Endodermal cell (in vitro differentiated cells): ENCODE data around the gene UBQLNL. TPM values are rescaled to one million over a fixed set of nuclear protein-coding genes. Genes with fewer than 3 reads are reported as not detected.

Experiments used
- DNase-seq: peaks from one replicate; pipeline ENCODE4 v3.0.0-alpha.2; 2017
- H3K27ac ChIP-seq: 2 replicates; pipeline ENCODE4 v1.5.1; 2013; ENCODE audit warnings: mild to moderate bottlenecking, low read depth, low read length, moderate library complexity
- H3K27me3 ChIP-seq: 2 replicates; pipeline ENCODE4 v1.6.1; 2013; ENCODE audit warnings: mild to moderate bottlenecking, low read length, moderate library complexity; ENCODE audit not compliant: insufficient read depth, control insufficient read depth, poor library complexity, severe bottlenecking
- H3K36me3 ChIP-seq: 2 replicates; pipeline ENCODE4 v1.7.0; 2013; ENCODE audit warnings: mild to moderate bottlenecking, low read length, moderate library complexity; ENCODE audit not compliant: control insufficient read depth, insufficient read depth
- H3K4me1 ChIP-seq: one replicate; pipeline ENCODE4 v1.7.0; 2013; ENCODE audit warnings: low read length; ENCODE audit not compliant: control insufficient read depth, insufficient read depth
- H3K4me3 ChIP-seq: 2 replicates; pipeline ENCODE4 v1.5.1; 2013; ENCODE audit warnings: mild to moderate bottlenecking, low read length, moderate library complexity
- H3K9ac ChIP-seq: 2 replicates; pipeline ENCODE4 v1.6.1; 2013; ENCODE audit warnings: mild to moderate bottlenecking, low read length, moderate library complexity; ENCODE audit not compliant: poor library complexity, severe bottlenecking; ENCODE audit errors: extremely low read depth
- H3K9me3 ChIP-seq: 2 replicates; pipeline ENCODE4 v1.6.1; 2013; ENCODE audit warnings: mild to moderate bottlenecking, low read length, moderate library complexity; ENCODE audit not compliant: control insufficient read depth
- H3K27ac Mint-ChIP-seq: 2 replicates; pipeline ENCODE4 v1.8.0; 2020; ENCODE audit warnings: mixed read lengths
- H3K27me3 Mint-ChIP-seq: 2 replicates; pipeline ENCODE4 v1.8.0; 2021; ENCODE audit warnings: mild to moderate bottlenecking, mixed read lengths; ENCODE audit not compliant: insufficient read depth
- H3K36me3 Mint-ChIP-seq: 2 replicates; pipeline ENCODE4 v1.8.0; 2020; ENCODE audit warnings: low read depth, mixed read lengths
- H3K4me1 Mint-ChIP-seq: 2 replicates; pipeline ENCODE4 v1.8.0; 2020; ENCODE audit warnings: mixed read lengths
- H3K4me3 Mint-ChIP-seq: 2 replicates; pipeline ENCODE4 v1.8.0; 2020; ENCODE audit warnings: mild to moderate bottlenecking, moderate library complexity, mixed read lengths
- H3K9me3 Mint-ChIP-seq: 2 replicates; pipeline ENCODE4 v1.8.0; 2020; ENCODE audit warnings: mild to moderate bottlenecking, mixed read lengths
- WGBS, 2 experiments: methylation state at CpG; one replicate each; pipeline versions ENCODE4 v1.1.5 to v1.1.7; 2013; ENCODE audit warnings: missing lambda C conversion rate in 2 of 2, mixed read lengths in 1 of 2; ENCODE audit not compliant: insufficient coverage in 1 of 2, insufficient read length in 1 of 2; 5-methylcytosine and 5-hydroxymethylcytosine counted together
- total RNA-seq, 2 donors: library from RNA; stranded (reverse); fragmentation: NEBNext Ultra II Directional in 1 of 2; extraction: Animal tissue kit (Norgen Biotek cat#: 25700) in 1 of 2; gene quantifications; 2 replicates in 1 of 2; 3 replicates in 1 of 2; pipeline ENCODE4 v1.2.1, GENCODE V29; 2021
- TF ChIP-seq, protein P1 (sequence below): fragments of 200-600 bp; sonication (generic); conservative IDR thresholded peaks from 2 replicates; pipeline ENCODE4 v1.5.0; 2021; ENCODE audit warnings: antibody characterized with exemption, mild to moderate bottlenecking

UBQLNL gene
- total RNA-seq, 2 donors from 2014 or later, result 0.20 to 0.26 TPM

DNA sequence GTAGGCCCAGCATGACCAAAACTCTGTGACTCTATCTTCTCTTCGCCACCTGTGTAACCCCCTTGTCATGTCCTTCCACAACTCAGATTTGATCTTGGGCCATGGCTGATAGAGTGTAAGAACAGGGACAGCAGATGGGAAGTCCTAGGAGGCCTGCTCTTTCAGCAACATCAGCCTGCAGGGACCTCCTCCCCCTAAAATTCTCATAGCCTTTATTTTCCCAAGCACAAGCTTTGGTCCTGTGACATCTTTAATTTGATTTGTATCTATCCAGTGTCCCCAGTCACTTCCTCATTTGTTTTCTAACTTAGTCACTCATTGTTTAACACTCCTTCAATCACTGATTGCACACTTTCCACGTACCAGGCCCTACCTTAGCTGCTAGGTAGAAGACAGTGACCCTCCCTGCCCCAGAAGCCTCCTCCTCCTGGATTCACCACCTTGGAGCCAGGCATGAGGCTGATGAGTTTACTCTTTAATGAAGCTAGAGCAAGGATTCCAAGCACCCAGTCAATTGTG is 12.0 kb downstream of the UBQLNL start:
- Histone ChIP-seq H3K27ac (no peak overlapping the region), H3K9ac (no peak overlapping the region), H3K9me3 (no peaks in the 10 kb centered on the region), H3K4me3 (no peak overlapping the region), H3K36me3 (no peaks in the 10 kb centered on the region), H3K27me3 (no peaks in the 10 kb centered on the region), H3K4me1 (no peaks in the 10 kb centered on the region)
- Mint-ChIP-seq H3K4me1 (peaks cover 9% of the 10 kb centered on the region), H3K27ac (no peak overlapping the region), H3K27me3 (no peaks in the 10 kb centered on the region), H3K36me3 (no peaks in the 10 kb centered on the region), H3K9me3 (no peaks in the 10 kb centered on the region), H3K4me3 (no peak overlapping the region)
- TF ChIP-seq, protein P1, sequence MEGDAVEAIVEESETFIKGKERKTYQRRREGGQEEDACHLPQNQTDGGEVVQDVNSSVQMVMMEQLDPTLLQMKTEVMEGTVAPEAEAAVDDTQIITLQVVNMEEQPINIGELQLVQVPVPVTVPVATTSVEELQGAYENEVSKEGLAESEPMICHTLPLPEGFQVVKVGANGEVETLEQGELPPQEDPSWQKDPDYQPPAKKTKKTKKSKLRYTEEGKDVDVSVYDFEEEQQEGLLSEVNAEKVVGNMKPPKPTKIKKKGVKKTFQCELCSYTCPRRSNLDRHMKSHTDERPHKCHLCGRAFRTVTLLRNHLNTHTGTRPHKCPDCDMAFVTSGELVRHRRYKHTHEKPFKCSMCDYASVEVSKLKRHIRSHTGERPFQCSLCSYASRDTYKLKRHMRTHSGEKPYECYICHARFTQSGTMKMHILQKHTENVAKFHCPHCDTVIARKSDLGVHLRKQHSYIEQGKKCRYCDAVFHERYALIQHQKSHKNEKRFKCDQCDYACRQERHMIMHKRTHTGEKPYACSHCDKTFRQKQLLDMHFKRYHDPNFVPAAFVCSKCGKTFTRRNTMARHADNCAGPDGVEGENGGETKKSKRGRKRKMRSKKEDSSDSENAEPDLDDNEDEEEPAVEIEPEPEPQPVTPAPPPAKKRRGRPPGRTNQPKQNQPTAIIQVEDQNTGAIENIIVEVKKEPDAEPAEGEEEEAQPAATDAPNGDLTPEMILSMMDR, result no peak
- 90 to 100% methylated on average over 1 to 2 of the region's 2 CpGs for WGBS, 2 experiments
- DNase-seq, result no peak

DNA sequence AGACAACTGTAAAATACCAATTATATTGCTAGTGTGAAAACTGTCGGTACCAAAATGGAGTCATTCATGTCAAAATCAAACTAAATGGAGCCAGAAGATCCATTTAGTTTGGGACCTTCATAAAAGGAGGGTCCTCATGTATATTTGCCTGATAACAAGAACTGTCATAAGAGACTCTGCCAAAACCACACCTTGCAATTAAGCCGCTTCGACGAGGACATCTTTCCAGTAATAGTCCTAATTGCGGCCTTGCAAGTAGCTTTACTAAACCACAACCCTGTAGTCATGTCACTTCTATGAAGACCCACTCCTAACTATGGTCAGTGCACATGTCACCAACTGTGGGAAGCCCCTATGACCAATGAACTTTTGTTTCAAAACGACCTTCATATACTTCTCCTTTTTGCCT is 16.1 kb downstream of the UBQLNL start:
- TF ChIP-seq, protein P1, result no peak
- no peaks in the 10 kb centered on the region for H3K27me3 Mint-ChIP-seq
- DNase-seq, result no peak
- WGBS, 2 experiments, result 93 to 100% methylated on average over 1 to 6 of the region's 6 CpGs
- H3K4me3 Mint-ChIP-seq, result no peak overlapping the region
- no peaks in the 10 kb centered on the region for H3K9me3 Mint-ChIP-seq
- H3K4me1 ChIP-seq, result no peaks in the 10 kb centered on the region
- H3K36me3 Mint-ChIP-seq, result no peaks in the 10 kb centered on the region
- H3K27ac ChIP-seq, result no peak overlapping the region
- peaks cover 13% of the 10 kb centered on the region for H3K4me1 Mint-ChIP-seq
- no peaks in the 10 kb centered on the region for H3K36me3 ChIP-seq
- no peaks in the 10 kb centered on the region for H3K9me3 ChIP-seq
- no peak overlapping the region for H3K9ac ChIP-seq
- no peaks in the 10 kb centered on the region for H3K27me3 ChIP-seq
- no peak overlapping the region for H3K4me3 ChIP-seq
- no peak overlapping the region for H3K27ac Mint-ChIP-seq

DNA sequence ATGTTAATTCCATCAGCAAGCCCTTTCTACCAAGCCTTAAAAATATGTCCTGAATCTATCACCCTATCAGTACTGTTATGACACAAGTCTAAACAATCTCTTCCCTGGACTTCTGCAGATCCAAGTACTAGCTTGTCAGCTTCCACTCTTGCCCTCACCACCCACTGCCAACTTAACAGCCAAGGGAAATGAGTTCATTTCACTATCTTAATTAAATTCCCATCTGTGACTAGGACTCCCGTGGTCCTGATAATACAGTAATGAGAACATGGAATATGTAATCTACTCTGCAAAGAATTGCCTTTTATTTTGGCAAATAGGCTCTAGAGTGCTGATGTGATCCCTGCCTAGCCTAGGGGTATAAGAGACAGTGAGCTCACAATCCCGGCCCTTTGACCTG is 16.8 kb downstream of the UBQLNL start:
- Mint-ChIP-seq H3K4me3 (no peak overlapping the region), H3K36me3 (no peaks in the 10 kb centered on the region), H3K27ac (no peak overlapping the region), H3K9me3 (no peaks in the 10 kb centered on the region), H3K4me1 (peaks cover 13% of the 10 kb centered on the region), H3K27me3 (no peaks in the 10 kb centered on the region)
- DNase-seq, result no peak
- 83 to 89% methylated on average over 1 to 2 of the region's 2 CpGs for WGBS, 2 experiments
- no peaks in the 10 kb centered on the region for H3K36me3 ChIP-seq
- no peak overlapping the region for H3K27ac ChIP-seq
- no peaks in the 10 kb centered on the region for H3K9me3 ChIP-seq
- H3K27me3 ChIP-seq, result no peaks in the 10 kb centered on the region
- TF ChIP-seq, protein P1, result no peak
- H3K4me3 ChIP-seq, result no peak overlapping the region
- no peak overlapping the region for H3K9ac ChIP-seq
- no peaks in the 10 kb centered on the region for H3K4me1 ChIP-seq
